ENCODE measurements around the gene FAM131B.

The FAM131B gene

DNA sequence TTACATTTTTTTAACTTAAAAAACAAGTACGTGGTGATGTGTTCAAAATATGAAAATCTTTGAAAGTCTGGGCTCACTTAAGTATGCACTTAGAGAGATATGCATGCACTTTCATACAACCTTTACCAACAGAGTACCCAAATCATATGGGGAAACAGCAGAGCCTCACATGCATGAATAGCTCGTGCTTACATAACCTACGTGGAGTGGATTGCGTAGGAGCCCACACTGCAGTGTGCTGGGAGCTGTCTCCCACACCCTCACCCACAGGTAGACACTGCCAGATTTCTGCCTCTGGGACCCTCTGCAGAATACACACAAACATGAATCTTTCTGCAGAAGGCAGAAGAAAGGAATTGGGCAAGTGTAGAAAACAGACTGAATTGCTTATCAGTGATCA is 46.0 kb downstream of the FAM131B start:
- Histone ChIP-seq H3K36me3 (no peaks in the 10 kb centered on the region), H3K4me3 (ENCODE audit: low read depth in 1 of 2, low read length in 1 of 2) (no peak overlapping the region), H3K27me3 (no peaks in the 10 kb centered on the region), H3K9me3 (no peaks in the 10 kb centered on the region), H3K27ac (no peak overlapping the region), H3K4me1 (ENCODE audit: control insufficient read depth in 1 of 2, insufficient read depth in 1 of 2, low read depth in 1 of 2, low read length in 1 of 2) (peaks cover 16 to 28% of the 10 kb centered on the region in 2 experiments)
- TF ChIP-seq, protein P1, sequence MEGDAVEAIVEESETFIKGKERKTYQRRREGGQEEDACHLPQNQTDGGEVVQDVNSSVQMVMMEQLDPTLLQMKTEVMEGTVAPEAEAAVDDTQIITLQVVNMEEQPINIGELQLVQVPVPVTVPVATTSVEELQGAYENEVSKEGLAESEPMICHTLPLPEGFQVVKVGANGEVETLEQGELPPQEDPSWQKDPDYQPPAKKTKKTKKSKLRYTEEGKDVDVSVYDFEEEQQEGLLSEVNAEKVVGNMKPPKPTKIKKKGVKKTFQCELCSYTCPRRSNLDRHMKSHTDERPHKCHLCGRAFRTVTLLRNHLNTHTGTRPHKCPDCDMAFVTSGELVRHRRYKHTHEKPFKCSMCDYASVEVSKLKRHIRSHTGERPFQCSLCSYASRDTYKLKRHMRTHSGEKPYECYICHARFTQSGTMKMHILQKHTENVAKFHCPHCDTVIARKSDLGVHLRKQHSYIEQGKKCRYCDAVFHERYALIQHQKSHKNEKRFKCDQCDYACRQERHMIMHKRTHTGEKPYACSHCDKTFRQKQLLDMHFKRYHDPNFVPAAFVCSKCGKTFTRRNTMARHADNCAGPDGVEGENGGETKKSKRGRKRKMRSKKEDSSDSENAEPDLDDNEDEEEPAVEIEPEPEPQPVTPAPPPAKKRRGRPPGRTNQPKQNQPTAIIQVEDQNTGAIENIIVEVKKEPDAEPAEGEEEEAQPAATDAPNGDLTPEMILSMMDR (IDR thresholded peaks at IDR 0.05), result no peak

DNA sequence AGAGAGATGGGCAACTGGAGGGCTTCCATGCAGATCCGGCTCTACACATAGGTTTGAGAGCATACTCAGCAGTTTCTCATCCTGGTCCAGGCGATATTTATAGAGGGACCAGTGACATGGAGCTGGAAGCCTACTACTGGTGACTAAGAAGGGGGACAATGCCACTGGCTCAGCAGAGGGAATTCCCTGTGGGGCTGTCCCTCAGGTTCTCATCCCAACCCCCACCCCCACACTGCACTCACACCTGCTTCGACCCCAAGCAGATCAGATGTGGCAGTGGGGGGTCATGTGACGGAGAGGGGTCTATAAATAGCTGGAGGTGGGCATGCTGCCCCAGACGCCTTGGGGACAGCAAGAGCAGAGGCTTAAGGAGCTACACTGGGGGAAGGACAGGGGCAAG is 46.7 kb downstream of the FAM131B start, which contains the start of gene CLCN1:
CLCN1 (plus strand) TSS at position 336 of the 400 bp plus-strand sequence. CDS start 102 bp downstream, outside the sequence.
- no peaks in the 10 kb centered on the region for H3K36me3 ChIP-seq
- TF ChIP-seq, protein P1 (IDR thresholded peaks at IDR 0.05), result no peak
- no peaks in the 10 kb centered on the region for H3K27me3 ChIP-seq
- H3K4me1 ChIP-seq (ENCODE audit: control insufficient read depth in 1 of 2, insufficient read depth in 1 of 2, low read depth in 1 of 2, low read length in 1 of 2), result peaks cover 16 to 28% of the 10 kb centered on the region in 2 experiments
- no peak within 1 kb of the TSS for H3K4me3 ChIP-seq (ENCODE audit: low read depth in 1 of 2, low read length in 1 of 2)
- no peaks in the 10 kb centered on the region for H3K9me3 ChIP-seq
- H3K27ac ChIP-seq, result no peak within 1 kb of the TSS

- H3K4me1 ChIP-seq (ENCODE audit: control insufficient read depth in 1 of 2, insufficient read depth in 1 of 2, low read depth in 1 of 2, low read length in 1 of 2), result peaks cover 16 to 28% of the 10 kb centered on the region in 2 experiments
These were observed 48.4 kb downstream of the FAM131B start for GRCh38 chr7:143314127-143314526.

DNA sequence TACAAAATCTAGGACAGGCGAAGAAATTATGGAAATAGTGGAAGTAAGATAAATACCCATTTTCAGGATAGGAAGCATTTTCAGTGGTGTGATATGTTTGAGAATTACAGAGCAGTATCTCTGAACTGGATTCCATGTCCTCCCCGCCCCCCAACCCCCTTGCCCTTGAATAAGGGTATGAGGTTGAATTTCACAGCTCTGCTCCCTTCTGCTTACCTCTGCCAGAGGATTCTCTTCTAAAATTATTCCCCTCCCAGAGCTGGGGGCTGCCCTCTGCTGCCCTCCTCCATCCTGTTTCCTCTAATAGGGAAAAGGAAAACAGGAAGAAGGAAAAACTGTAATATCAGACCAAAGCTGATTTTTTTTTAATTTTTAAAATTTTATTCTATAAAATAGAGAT is 53.9 kb downstream of the FAM131B start:
- Histone ChIP-seq H3K9me3 (no peaks in the 10 kb centered on the region), H3K4me1 (ENCODE audit: control insufficient read depth in 1 of 2, insufficient read depth in 1 of 2, low read depth in 1 of 2, low read length in 1 of 2) (no peaks in the 10 kb centered on the region), H3K36me3 (peaks cover 37% of the 10 kb centered on the region), H3K4me3 (ENCODE audit: low read depth in 1 of 2, low read length in 1 of 2) (no peak overlapping the region), H3K27ac (no peak overlapping the region), H3K27me3 (no peaks in the 10 kb centered on the region)
- TF ChIP-seq, protein P1 (IDR thresholded peaks at IDR 0.05), result no peak

More at GRCh38 chr7:143314127-143314526, 48.4 kb downstream of the FAM131B start:
- Histone ChIP-seq H3K4me3 (ENCODE audit: low read depth in 1 of 2, low read length in 1 of 2) (no peak overlapping the region), H3K27me3 (no peaks in the 10 kb centered on the region), H3K27ac (peak overlapping the region; percentile 37), H3K9me3 (no peaks in the 10 kb centered on the region), H3K36me3 (no peaks in the 10 kb centered on the region)
- TF ChIP-seq, protein P1 (IDR thresholded peaks at IDR 0.05), result no peak

DNA sequence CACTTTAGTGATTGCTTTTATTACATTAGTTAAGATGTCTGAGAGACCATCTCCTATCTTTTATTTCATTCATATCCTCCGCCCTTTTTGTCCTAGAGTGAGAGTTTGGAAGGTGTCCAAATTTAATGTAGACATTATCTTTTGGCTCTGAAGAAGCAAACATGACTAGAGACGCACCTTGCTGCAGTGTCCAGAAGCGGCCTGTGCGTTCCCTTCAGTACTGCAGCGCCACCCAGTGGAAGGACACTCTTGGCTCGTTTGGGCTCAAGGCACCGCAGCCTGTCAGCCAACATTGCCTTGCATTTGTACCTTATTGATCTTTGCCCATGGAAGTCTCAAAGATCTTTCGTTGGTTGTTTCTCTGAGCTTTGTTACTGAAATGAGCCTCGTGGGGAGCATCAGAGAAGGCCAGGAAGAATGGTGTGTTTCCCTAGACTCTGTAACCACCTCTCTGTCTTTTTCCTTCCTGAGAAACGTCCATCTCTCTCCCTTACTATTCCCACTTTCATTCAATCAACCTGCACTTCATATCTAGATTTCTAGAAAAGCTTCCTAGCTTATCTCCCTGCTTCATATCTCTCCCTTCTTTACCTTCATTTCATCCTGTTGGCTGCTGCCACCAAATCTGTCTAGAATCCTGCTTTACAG is 57.0 kb downstream of the FAM131B start:
- H3K27me3 ChIP-seq, result no peaks in the 10 kb centered on the region
- no peaks in the 10 kb centered on the region for H3K9me3 ChIP-seq
- H3K4me1 ChIP-seq (ENCODE audit: control insufficient read depth in 1 of 2, insufficient read depth in 1 of 2, low read depth in 1 of 2, low read length in 1 of 2), result peaks cover 20 to 21% of the 10 kb centered on the region in 2 experiments
- peak overlapping the region; percentile 17 for H3K27ac ChIP-seq
- peaks cover 38% of the 10 kb centered on the region for H3K36me3 ChIP-seq
- TF ChIP-seq, protein P1 (IDR thresholded peaks at IDR 0.05), result peak; percentile 59
- no peak overlapping the region for H3K4me3 ChIP-seq (ENCODE audit: low read depth in 1 of 2, low read length in 1 of 2)
